Measurements from ENCODE around the gene FILIP1L. TPM values are rescaled to one million over a fixed set of nuclear protein-coding genes. Genes with fewer than 3 reads are reported as not detected.

The FILIP1L gene
- total and polyA plus RNA-seq, 2 of the 8 experiments (the other 6 are each of a cell fraction or from before 2014, with no cell fraction given) = 0.06 to 0.09 TPM

- TF ChIP-seq GABPA (IDR thresholded peaks at IDR 0.05; ENCODE audit: borderline replicate concordance, insufficient read depth, low read length) = no peak
- TF ChIP-seq RAD21 (IDR thresholded peaks at IDR 0.05 in 1 of 2, conservative IDR thresholded peaks at IDR 0.05 in 1 of 2; ENCODE audit: low read depth in 2 of 2, low read length in 2 of 2) = no peak
Measured at GRCh38 chr3:100004931-100005330, 109.4 kb downstream of the FILIP1L start (continued).

Measured in H1 (cell line).